ENCODE results near the gene COQ10A. TPM values are rescaled to one million over a fixed set of nuclear protein-coding genes. Genes with fewer than 3 reads are reported as not detected.

COQ10A gene
- total and polyA plus RNA-seq, 9 of the 15 experiments (the other 6 are each of a cell fraction or from before 2014, with no cell fraction given): 3.1 to 26.4 (median 12.7) TPM

GRCh38 chr12:56280849-56281248 lies 14.1 kb downstream of the COQ10A start:
- Histone ChIP-seq H3K27ac (ENCODE audit: extremely low read depth, low read depth, low read length) (no peak overlapping the region), H2AFZ (ENCODE audit: low read depth, low read length) (no peak overlapping the region), H4K20me1 (replicated peaks; ENCODE audit: control insufficient read depth, insufficient read depth, low read length) (no peaks in the 10 kb centered on the region), H3K4me3 (no peak overlapping the region), H3K27me3 (ENCODE audit: control insufficient read depth in 2 of 2, insufficient read depth in 2 of 2, low read length in 2 of 2) (no peaks in the 10 kb centered on the region), H3K9me1 (ENCODE audit: control insufficient read depth, insufficient read depth, low read length) (no peaks in the 10 kb centered on the region), H3K36me3 (ENCODE audit: control insufficient read depth, insufficient read depth, low read length) (peaks cover 89% of the 10 kb centered on the region), H3K4me1 (replicated peaks in 1 of 2; ENCODE audit: control insufficient read depth in 2 of 2, insufficient read depth in 2 of 2, low read length in 2 of 2) (no peaks in the 10 kb centered on the region), H3K9ac (ENCODE audit: insufficient read depth in 1 of 2, low read depth in 2 of 2, low read length in 2 of 2) (no peak overlapping the region), H3K4me2 (ENCODE audit: insufficient read depth, low read length) (no peak overlapping the region), H3K79me2 (ENCODE audit: control insufficient read depth, insufficient read depth, low read length) (peaks cover 4% of the 10 kb centered on the region; the same call in 1 of the 3 replicates), H3K9me3 (replicated peaks; ENCODE audit: control insufficient read depth, insufficient read depth, low read depth, low read length) (no peaks in the 10 kb centered on the region)
- ChIA-PET CTCF (ENCODE audit: low intra/inter-chr PET ratio) (no interaction called here), POLR2A (interaction anchor here (0.6 to 1.1 kb wide), 3 partner anchors 8 to 19 kb away, joined by 3 to 4 read pairs (median 3); partner anchors contain the start of gene CS)
- no peak for FAIRE-seq
- BruUV-seq (replicated peaks): no TSS peak
- intact Hi-C loops (cut with micrococcal nuclease): no loop called here
- ATAC-seq: no peak
- DNase-seq (ENCODE audit: extremely low read depth in 1 of 4, low spot score in 3 of 4): no peak
- in situ Hi-C loops (cut with MboI): no loop called here
- no peak for TF ChIP-seq NFATC3 (IDR thresholded peaks at IDR 0.05)
- TF ChIP-seq TFAP4 (CRISPR knock-in tag; IDR thresholded peaks at IDR 0.05; ENCODE audit: borderline replicate concordance): no peak
- no peak for TF ChIP-seq ZNF253 (CRISPR knock-in tag; conservative IDR thresholded peaks at IDR 0.05)
- no peak for TF ChIP-seq FOXJ3 (CRISPR knock-in tag; IDR thresholded peaks at IDR 0.05)
- TF ChIP-seq SMAD2 (IDR thresholded peaks at IDR 0.05; ENCODE audit: low read depth, low read length): no peak
- TF ChIP-seq IFI16 (CRISPR knock-in tag; IDR thresholded peaks at IDR 0.05): no peak
- TF ChIP-seq ZNF311 (CRISPR knock-in tag; IDR thresholded peaks at IDR 0.05): no peak
- TF ChIP-seq NCOA6 (IDR thresholded peaks at IDR 0.05): no peak
- TF ChIP-seq ZNF699 (CRISPR knock-in tag; IDR thresholded peaks at IDR 0.05; ENCODE audit: insufficient replicate concordance): no peak
- no peak for TF ChIP-seq DNMT1 (IDR thresholded peaks at IDR 0.05)
- no peak for TF ChIP-seq SNAPC5 (CRISPR knock-in tag; IDR thresholded peaks at IDR 0.05)
- TF ChIP-seq XRCC5 (IDR thresholded peaks at IDR 0.05; ENCODE audit: low read depth, low read length): no peak
- TF ChIP-seq ZKSCAN8 (CRISPR knock-in tag; IDR thresholded peaks at IDR 0.05): no peak
- TF ChIP-seq NCOA1 (IDR thresholded peaks at IDR 0.05; ENCODE audit: low read depth): no peak
- TF ChIP-seq ZEB2 (IDR thresholded peaks at IDR 0.05): no peak
- TF ChIP-seq TSHZ1 (CRISPR knock-in tag; IDR thresholded peaks at IDR 0.05): no peak
- no peak for TF ChIP-seq DPF2 (IDR thresholded peaks at IDR 0.05)

All from K562 (cell line).